GM11168 (cell line): ENCODE results near the gene GOLGA8S.
"Not testable (repeated sequence)": the region's sequence is repeated elsewhere in the genome, so short reads cannot be mapped to it uniquely, and the experiment has no call there.

Source experiments
- in situ Hi-C: fragments of 300-500 bp; cut with MboI; formaldehyde crosslinking; loops from one replicate; pipeline ENCODE4 v1.12.0; 2022; ENCODE audit warnings: low sequenced_read_pairs; ENCODE audit not compliant: unreplicated experiment

The GOLGA8S gene

GRCh38 chr15:23354448-23354847, at the start of gene GOLGA8S:
GOLGA8S (plus strand) TSS chr15:23354748; CDS start chr15:23354810, 62 bp downstream.
- in situ Hi-C loops, result not testable (repeated sequence)

GRCh38 chr15:23304805-23305204, 49.7 kb upstream of the GOLGA8S start:
- in situ Hi-C loops, result not testable (repeated sequence)

GRCh38 chr15:23305921-23306320, 48.6 kb upstream of the GOLGA8S start:
- in situ Hi-C loops, result not testable (repeated sequence)

GRCh38 chr15:23311233-23311632, 43.3 kb upstream of the GOLGA8S start:
- in situ Hi-C loops, result not testable (repeated sequence)

- in situ Hi-C loops, result loop anchor here (25.0 kb wide), 1 partner anchor 222 kb away; no protein-coding TSS in a partner anchor
These were observed 20.5 kb upstream of the GOLGA8S start, which contains the start of gene GOLGA6L26 for GRCh38 chr15:23334096-23334495. GOLGA6L26 (minus strand) TSS chr15:23334196; CDS start chr15:23334135, 61 bp downstream.

- in situ Hi-C loops, result not testable (repeated sequence)
These were observed 8.1 kb downstream of the GOLGA8S start for GRCh38 chr15:23362622-23363021.

- in situ Hi-C loops, result not testable (repeated sequence)
These were observed 9.7 kb downstream of the GOLGA8S start for GRCh38 chr15:23364261-23364660.

- in situ Hi-C loops, result no loop called here
These were observed 16.0 kb downstream of the GOLGA8S start for GRCh38 chr15:23370578-23370977.

GRCh38 chr15:23371134-23371533, 16.6 kb downstream of the GOLGA8S start:
- in situ Hi-C loops, result not testable (repeated sequence)

- in situ Hi-C loops, result not testable (repeated sequence)
These were observed 17.3 kb downstream of the GOLGA8S start for GRCh38 chr15:23371868-23372267.

- in situ Hi-C loops, result no loop called here
These were observed 17.7 kb downstream of the GOLGA8S start for GRCh38 chr15:23372284-23372683.

- in situ Hi-C loops, result not testable (repeated sequence)
These were observed 18.5 kb downstream of the GOLGA8S start for GRCh38 chr15:23372891-23373600.

- in situ Hi-C loops, result not testable (repeated sequence)
These were observed 19.7 kb downstream of the GOLGA8S start for GRCh38 chr15:23374226-23374625.

- in situ Hi-C loops, result not testable (repeated sequence)
These were observed 24.4 kb downstream of the GOLGA8S start for GRCh38 chr15:23378946-23379345.

GRCh38 chr15:23380700-23381099, 26.2 kb downstream of the GOLGA8S start:
- in situ Hi-C loops, result not testable (repeated sequence)

GRCh38 chr15:23381192-23381591, 26.6 kb downstream of the GOLGA8S start:
- in situ Hi-C loops, result not testable (repeated sequence)

GRCh38 chr15:23384371-23384770, 29.8 kb downstream of the GOLGA8S start:
- in situ Hi-C loops, result no loop called here

GRCh38 chr15:23385886-23386430, 31.4 kb downstream of the GOLGA8S start:
- in situ Hi-C loops, result no loop called here

GRCh38 chr15:23387621-23388190, 33.2 kb downstream of the GOLGA8S start:
- in situ Hi-C loops, result no loop called here

- in situ Hi-C loops, result no loop called here
These were observed 40.6 kb downstream of the GOLGA8S start for GRCh38 chr15:23395030-23395692.

GRCh38 chr15:23395832-23396231, 41.3 kb downstream of the GOLGA8S start:
- in situ Hi-C loops, result no loop called here
